HepG2 (cell line): ENCODE results near the gene SLC7A6OS.

Experiments
- ATF4 ChIP-seq, 2 experiments: fragments of 450-650 bp in 1 of 2; sonication (generic) in 1 of 2; formaldehyde crosslinking; IDR thresholded peaks; 2 replicates each; pipeline versions ENCODE4 v1.5.0 to v1.8.0; 2020 to 2022; ENCODE audit warnings: mild to moderate bottlenecking in 1 of 2, missing genetic modification reagents in 1 of 2
- CBFB ChIP-seq: sonication (generic); formaldehyde crosslinking; IDR thresholded peaks from 2 replicates; pipeline ENCODE4 v1.4.0; 2020; ENCODE audit warnings: missing genetic modification reagents
- DMTF1 ChIP-seq: sonication (generic); formaldehyde crosslinking; IDR thresholded peaks from 2 replicates; pipeline ENCODE4 v1.4.0; 2020; ENCODE audit warnings: mild to moderate bottlenecking, missing genetic modification reagents
- HOXA5 ChIP-seq: sonication (generic); formaldehyde crosslinking; IDR thresholded peaks from 2 replicates; pipeline ENCODE4 v1.4.0; 2020; ENCODE audit warnings: missing genetic modification reagents
- MBNL3 ChIP-seq: fragments of 250-450 bp; sonication (Bioruptor Pico); conservative IDR thresholded peaks from 2 replicates; pipeline ENCODE4 v1.8.0; 2022; ENCODE audit warnings: mild to moderate bottlenecking, inconsistent platforms
- MTA1 ChIP-seq: sonication (generic); formaldehyde crosslinking; IDR thresholded peaks from 2 replicates; pipeline ENCODE4 v1.4.0; 2020; ENCODE audit warnings: missing genetic modification reagents, mild to moderate bottlenecking, borderline replicate concordance
- RXRA ChIP-seq: sonication (generic); formaldehyde crosslinking; IDR thresholded peaks from 2 replicates; pipeline ENCODE4 v1.5.1; 2020; ENCODE audit warnings: missing genetic modification reagents
- SALL1 ChIP-seq: sonication (generic); formaldehyde crosslinking; IDR thresholded peaks from 2 replicates; pipeline ENCODE4 v1.8.0; 2022; ENCODE audit warnings: mild to moderate bottlenecking, missing genetic modification reagents
- YY1 ChIP-seq: IDR thresholded peaks from 2 replicates; pipeline ENCODE4 v1.6.1; 2011; ENCODE audit warnings: low read length, low read depth, moderate library complexity, mild to moderate bottlenecking; ENCODE audit not compliant: insufficient read depth, insufficient replicate concordance
- ZNF331 ChIP-seq: sonication (generic); formaldehyde crosslinking; IDR thresholded peaks from 2 replicates; pipeline ENCODE4 v1.4.0; 2020; ENCODE audit warnings: missing genetic modification reagents
- ZNF737 ChIP-seq: sonication (generic); formaldehyde crosslinking; IDR thresholded peaks from 2 replicates; pipeline ENCODE4 v1.5.0; 2020; ENCODE audit warnings: missing genetic modification reagents, mild to moderate bottlenecking, borderline replicate concordance
- TF ChIP-seq, protein P1 (sequence below): sonication (generic); formaldehyde crosslinking; IDR thresholded peaks from 2 replicates; pipeline ENCODE4 v1.5.0; 2020; ENCODE audit warnings: missing genetic modification reagents
- TF ChIP-seq, protein P2 (sequence below): sonication (generic); formaldehyde crosslinking; IDR thresholded peaks from 2 replicates; pipeline ENCODE4 v1.5.0; 2020; ENCODE audit warnings: mild to moderate bottlenecking, missing genetic modification reagents, moderate library complexity
- TF ChIP-seq, protein P3 (sequence below): IDR thresholded peaks from 2 replicates; pipeline ENCODE4 v1.6.1; 2012; ENCODE audit warnings: inconsistent platforms

- TF ChIP-seq, protein P1, sequence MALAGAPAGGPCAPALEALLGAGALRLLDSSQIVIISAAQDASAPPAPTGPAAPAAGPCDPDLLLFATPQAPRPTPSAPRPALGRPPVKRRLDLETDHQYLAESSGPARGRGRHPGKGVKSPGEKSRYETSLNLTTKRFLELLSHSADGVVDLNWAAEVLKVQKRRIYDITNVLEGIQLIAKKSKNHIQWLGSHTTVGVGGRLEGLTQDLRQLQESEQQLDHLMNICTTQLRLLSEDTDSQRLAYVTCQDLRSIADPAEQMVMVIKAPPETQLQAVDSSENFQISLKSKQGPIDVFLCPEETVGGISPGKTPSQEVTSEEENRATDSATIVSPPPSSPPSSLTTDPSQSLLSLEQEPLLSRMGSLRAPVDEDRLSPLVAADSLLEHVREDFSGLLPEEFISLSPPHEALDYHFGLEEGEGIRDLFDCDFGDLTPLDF (CRISPR knock-in tag), result no peak
- no peak for TF ChIP-seq ZNF737 (CRISPR knock-in tag)
- TF ChIP-seq, protein P2, sequence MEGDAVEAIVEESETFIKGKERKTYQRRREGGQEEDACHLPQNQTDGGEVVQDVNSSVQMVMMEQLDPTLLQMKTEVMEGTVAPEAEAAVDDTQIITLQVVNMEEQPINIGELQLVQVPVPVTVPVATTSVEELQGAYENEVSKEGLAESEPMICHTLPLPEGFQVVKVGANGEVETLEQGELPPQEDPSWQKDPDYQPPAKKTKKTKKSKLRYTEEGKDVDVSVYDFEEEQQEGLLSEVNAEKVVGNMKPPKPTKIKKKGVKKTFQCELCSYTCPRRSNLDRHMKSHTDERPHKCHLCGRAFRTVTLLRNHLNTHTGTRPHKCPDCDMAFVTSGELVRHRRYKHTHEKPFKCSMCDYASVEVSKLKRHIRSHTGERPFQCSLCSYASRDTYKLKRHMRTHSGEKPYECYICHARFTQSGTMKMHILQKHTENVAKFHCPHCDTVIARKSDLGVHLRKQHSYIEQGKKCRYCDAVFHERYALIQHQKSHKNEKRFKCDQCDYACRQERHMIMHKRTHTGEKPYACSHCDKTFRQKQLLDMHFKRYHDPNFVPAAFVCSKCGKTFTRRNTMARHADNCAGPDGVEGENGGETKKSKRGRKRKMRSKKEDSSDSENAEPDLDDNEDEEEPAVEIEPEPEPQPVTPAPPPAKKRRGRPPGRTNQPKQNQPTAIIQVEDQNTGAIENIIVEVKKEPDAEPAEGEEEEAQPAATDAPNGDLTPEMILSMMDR, result 0 out of 2 replicates have a peak, but pooled peaks have one; percentile 11
- no peak for TF ChIP-seq ZNF331 (CRISPR knock-in tag)
- TF ChIP-seq YY1, result no peak
- no peak for TF ChIP-seq HOXA5 (CRISPR knock-in tag)
- no peak for TF ChIP-seq DMTF1 (CRISPR knock-in tag)
- TF ChIP-seq, protein P3, sequence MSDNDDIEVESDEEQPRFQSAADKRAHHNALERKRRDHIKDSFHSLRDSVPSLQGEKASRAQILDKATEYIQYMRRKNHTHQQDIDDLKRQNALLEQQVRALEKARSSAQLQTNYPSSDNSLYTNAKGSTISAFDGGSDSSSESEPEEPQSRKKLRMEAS, result no peak
- TF ChIP-seq MBNL3 (CRISPR knock-in tag), result no peak
- no peak; the same call in 1 of the 2 replicates for TF ChIP-seq RXRA (CRISPR knock-in tag)
- TF ChIP-seq CBFB (CRISPR knock-in tag), result no peak
- no peak for TF ChIP-seq ATF4 (CRISPR knock-in tag; IDR thresholded peaks at IDR 0.05)
- TF ChIP-seq MTA1, result no peak
- no peak for TF ChIP-seq SALL1 (CRISPR knock-in tag)
These were observed 11.7 kb downstream of the SLC7A6OS start for GRCh38 chr16:68298907-68299561.
